ENCODE results near the gene CCNK.

Gene CCNK

DNA sequence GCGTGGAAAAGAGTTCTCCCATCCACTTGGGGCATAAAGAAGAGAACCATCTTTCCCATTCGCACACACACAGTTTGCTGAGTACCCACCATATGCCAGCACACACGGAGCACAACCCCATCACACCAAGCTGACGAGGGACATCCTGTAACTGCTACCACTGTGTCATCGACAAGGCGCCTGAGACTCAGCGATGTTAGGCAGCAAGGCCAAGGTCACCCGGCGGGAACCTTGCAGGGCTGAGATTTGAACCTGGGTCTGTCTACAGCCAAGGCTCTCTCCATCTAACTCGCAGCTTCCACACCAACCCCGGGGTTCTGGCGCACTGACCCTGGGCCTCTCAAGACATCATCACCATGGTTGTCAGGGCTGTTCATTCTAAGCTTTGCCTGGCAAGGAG lies 62.8 kb downstream of the CCNK start:
- no peak for DNase-seq (ENCODE audit: low read depth)
- TF ChIP-seq, protein P1, sequence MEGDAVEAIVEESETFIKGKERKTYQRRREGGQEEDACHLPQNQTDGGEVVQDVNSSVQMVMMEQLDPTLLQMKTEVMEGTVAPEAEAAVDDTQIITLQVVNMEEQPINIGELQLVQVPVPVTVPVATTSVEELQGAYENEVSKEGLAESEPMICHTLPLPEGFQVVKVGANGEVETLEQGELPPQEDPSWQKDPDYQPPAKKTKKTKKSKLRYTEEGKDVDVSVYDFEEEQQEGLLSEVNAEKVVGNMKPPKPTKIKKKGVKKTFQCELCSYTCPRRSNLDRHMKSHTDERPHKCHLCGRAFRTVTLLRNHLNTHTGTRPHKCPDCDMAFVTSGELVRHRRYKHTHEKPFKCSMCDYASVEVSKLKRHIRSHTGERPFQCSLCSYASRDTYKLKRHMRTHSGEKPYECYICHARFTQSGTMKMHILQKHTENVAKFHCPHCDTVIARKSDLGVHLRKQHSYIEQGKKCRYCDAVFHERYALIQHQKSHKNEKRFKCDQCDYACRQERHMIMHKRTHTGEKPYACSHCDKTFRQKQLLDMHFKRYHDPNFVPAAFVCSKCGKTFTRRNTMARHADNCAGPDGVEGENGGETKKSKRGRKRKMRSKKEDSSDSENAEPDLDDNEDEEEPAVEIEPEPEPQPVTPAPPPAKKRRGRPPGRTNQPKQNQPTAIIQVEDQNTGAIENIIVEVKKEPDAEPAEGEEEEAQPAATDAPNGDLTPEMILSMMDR (IDR thresholded peaks at IDR 0.05; ENCODE audit: insufficient read depth, low read depth, low read length, missing control alignments), result no peak
- H3K4me3 ChIP-seq (ENCODE audit: low read length), result no peak overlapping the region

DNA sequence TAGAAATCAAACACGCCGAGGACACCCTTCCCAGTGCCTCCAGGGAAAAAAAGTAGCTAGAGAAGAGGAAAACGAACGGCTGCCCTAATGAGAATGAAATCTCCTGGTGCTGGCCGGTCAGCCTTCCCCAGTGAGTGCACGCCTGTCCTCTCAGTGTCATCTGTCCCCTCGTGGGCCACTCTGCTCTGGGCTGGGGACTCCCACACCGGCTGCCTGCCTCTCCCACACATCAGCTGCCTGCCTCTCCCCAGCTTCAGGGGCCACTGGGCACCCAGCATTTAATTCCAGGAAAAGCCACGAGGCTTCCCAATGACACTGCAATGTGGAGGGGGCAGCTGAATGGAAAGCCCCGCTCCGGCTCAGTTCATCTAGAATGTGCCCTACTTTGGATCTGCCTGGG lies 63.8 kb downstream of the CCNK start:
- H3K4me3 ChIP-seq (ENCODE audit: low read length), result no peak overlapping the region
- no peak for DNase-seq (ENCODE audit: low read depth)
- TF ChIP-seq, protein P1 (IDR thresholded peaks at IDR 0.05; ENCODE audit: insufficient read depth, low read depth, low read length, missing control alignments), result no peak

DNA sequence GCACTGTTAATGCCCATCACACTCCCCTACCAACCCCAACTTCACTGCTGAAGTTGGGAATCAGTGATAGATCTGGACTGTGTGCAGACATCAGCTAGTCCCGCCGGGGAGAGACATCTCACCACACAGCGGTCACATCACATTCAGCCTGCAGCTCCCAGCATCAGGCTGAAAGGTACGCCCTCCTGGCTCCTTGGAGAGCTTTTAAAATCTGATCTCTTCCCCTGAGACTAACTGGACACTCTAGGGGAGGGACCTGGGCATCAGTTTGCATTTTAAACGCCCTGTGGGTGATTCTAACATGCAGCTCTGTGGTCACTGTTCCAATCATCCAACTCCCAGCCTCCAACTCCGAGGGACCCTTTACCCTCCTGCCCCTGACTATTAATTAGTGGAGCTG lies 64.4 kb downstream of the CCNK start:
- no peak for DNase-seq (ENCODE audit: low read depth)
- TF ChIP-seq, protein P1 (IDR thresholded peaks at IDR 0.05; ENCODE audit: insufficient read depth, low read depth, low read length, missing control alignments), result no peak
- H3K4me3 ChIP-seq (ENCODE audit: low read length), result no peak overlapping the region

DNA sequence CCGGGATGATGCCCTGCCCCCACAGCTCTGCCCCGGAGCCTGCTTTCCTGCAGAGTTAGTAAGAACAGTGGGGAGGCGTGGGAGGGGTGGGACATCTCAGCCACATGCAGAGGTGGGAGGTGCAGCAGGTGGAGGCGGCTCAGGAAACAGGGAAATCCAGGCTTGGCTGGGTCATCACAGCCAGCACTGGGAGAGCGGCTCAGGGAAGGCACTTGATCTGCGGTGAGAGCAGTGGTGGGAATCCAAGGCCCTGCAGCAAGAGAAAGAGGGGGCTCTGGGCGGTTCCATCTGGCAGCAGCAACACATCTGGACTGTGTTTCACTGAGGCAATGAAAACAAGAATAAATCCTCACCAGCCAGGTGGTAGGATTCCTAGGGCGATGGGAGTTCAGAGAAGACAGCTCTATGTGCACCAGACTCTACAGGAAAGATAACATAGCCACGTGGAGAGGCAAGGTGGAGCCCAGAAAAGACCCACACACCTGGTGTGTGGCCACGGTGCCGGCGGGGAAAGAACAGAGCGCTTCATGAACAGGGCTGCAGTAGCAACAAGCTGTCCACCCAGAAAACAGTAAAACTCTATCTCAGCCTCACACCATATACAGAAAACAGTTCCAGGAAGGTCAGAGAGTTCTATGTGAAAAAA lies 65.1 kb downstream of the CCNK start:
- DNase-seq (ENCODE audit: low read depth), result no peak
- no peak overlapping the region for H3K4me3 ChIP-seq (ENCODE audit: low read length)
- TF ChIP-seq, protein P1 (IDR thresholded peaks at IDR 0.05; ENCODE audit: insufficient read depth, low read depth, low read length, missing control alignments), result no peak

DNA sequence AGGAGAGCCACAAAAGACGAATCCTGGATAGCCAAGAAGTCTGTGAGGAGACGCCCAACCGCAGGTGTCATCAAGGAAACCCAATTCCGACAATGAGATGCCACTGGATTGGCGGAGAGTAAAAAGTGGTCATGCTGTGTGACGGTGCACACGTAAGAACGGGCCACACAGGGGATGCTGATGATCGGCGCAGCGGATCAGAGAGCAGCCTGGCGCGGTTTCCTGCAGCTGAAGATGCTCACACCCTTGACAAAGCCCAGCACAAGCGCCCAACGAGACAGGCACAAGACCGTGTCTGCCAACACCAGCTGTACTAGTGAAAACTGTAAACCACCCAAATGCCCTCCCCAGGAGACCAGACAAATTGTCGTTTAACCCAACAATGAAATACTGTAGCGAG lies 67.0 kb downstream of the CCNK start:
- no peak for DNase-seq (ENCODE audit: low read depth)
- TF ChIP-seq, protein P1 (IDR thresholded peaks at IDR 0.05; ENCODE audit: insufficient read depth, low read depth, low read length, missing control alignments), result no peak
- no peak overlapping the region for H3K4me3 ChIP-seq (ENCODE audit: low read length)

DNA sequence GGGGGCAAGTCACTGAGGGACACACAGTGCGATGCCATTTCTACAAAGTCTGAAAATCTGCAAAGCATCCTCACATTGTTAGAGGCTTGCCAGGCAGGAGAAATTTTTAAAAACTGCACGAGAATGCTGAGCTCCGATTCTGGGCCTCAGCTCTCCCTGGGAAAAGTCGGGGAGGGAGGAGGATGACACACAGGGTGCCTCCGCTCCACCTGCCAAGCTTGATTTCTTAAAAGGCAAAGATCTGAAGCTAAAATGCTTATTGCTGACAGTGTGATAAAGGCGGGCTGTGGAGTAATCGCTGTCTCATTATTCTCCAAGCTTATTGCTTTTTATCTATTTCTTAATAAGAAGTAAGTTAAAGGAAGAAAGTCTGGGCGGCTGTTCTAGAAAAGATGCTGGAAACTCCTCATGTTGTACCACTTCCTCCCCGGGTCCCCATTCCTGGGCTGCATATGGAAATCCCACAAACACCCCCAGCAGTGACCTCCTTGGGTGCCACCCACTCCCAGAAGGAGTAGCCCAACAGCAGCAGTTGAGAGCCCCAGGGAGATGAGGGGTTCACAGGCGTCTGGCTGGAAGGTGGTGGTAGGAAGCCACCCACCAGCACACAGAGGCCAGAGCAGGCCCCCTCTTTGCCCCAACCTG lies 67.8 kb downstream of the CCNK start:
- DNase-seq (ENCODE audit: low read depth), result no peak
- TF ChIP-seq, protein P1 (IDR thresholded peaks at IDR 0.05; ENCODE audit: insufficient read depth, low read depth, low read length, missing control alignments), result no peak
- no peak overlapping the region for H3K4me3 ChIP-seq (ENCODE audit: low read length)

DNA sequence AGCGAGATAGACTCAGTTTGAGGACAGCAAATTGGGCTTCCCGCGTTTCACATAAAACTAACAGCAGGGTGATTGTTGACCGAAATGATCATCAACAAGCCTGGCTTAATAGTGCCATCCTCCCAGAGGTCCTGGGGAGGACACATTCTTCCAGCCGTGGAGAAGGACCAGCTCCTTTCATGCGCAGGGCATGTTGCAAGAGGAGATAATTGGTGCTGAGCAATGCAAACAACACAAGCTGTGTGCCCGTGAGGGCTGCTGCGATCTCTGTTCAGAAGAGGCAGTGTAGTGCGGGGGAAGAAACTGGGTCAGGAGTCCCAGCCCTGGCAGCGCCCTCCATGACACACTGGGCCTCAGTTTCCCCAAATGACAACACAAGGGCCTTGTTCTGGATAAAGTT lies 68.5 kb downstream of the CCNK start:
- DNase-seq (ENCODE audit: low read depth), result no peak
- TF ChIP-seq, protein P1 (IDR thresholded peaks at IDR 0.05; ENCODE audit: insufficient read depth, low read depth, low read length, missing control alignments), result no peak
- H3K4me3 ChIP-seq (ENCODE audit: low read length), result no peak overlapping the region

All from epithelial cell of esophagus (primary cell).